ENCODE data around the gene RHBDF2.
"Not testable (repeated sequence)": the region's sequence is repeated elsewhere in the genome, so short reads cannot be mapped to it uniquely, and the experiment has no call there.

RHBDF2 gene

DNA sequence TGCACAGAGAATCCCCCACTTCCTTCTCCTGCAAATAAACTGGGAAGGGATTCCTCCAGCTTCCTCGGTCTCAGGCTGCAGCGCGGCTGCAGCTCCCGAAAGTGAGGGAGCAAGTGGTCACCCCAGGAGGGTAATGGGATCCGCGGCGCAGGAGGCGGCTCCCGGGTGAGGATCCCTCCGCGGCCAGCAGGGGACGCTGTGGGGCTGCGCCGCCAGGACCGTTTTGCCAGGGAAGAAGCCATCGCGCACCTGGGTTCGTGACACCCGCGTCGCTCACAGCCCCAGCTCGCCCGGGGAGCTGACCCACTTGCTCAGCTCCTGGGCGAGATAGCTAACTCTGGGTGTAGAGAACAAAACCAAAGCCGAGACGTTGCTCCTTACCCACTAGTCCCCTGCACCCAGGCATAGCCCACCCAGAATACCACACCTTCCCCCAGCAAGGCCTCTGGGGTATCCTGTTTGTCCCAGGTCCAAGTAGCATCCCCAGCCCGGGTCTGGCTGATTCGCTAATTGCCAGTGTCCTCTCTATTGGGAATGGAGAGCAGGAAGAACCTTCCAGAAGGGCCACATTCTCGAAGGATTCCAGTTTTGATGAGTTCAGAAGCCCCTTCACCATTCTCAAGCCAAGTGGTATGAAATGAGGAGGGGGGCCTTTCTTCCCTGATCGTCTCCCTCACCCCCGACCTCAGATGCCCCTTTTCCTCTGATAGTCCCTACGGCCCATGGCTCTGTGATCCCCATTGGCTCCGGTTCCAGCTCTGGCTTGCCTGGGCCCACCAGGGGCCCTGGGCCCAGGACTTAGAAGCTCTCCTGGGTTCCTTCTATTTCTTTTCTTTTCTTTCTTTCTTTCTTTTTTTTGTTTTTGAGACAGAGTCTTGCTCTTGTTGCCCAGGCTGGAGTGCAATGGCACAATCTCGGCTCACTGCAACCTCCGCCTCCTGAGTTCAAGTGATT lies 22.1 kb upstream of the RHBDF2 start:
- peak; percentile 90 for DNase-seq

DNA sequence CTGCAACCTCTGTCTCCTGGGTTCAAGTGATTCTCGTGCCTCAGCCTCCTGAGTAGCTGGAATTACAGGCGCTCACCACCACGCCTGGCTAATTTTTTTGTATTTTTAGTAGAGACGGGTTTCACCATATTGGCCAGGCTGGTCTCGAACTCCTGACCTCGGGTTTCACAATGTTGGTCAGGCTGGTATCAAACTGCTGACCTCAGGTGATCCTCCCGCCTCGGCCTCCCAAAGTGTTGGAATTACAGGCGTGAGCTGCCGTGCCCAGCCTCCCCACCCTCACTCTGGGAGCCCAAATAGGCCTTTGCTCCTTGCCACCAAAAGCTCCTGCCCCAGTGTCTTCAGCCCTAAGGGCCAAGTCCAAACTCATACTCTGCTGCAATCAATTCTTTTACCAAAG lies 20.5 kb upstream of the RHBDF2 start:
- DNase-seq = not testable (repeated sequence)

DNA sequence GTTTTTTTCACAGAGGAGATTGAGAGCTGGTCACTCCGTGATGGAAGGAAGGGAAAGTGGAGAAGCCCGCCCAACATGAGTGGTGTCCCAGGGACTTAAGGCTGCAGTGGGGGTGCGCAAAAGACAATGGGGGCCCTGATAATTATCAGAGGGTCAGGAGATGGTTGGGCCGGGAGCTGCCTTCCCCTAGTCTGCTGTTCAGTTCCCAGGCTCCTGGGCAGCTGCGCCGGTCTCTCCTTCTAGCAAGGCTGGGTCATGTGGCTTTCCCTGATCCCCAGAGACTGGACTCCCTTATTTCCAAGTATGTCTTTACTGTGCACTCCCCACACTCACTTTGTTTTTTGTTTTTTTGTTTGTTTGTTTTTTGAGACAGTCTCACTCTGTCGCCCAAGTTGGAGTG lies 20.0 kb upstream of the RHBDF2 start:
- no peak for DNase-seq

- DNase-seq = no peak
Observed at GRCh38 chr17:76519048-76519966, 18.1 kb upstream of the RHBDF2 start.

GRCh38 chr17:76517638-76518038 lies 16.4 kb upstream of the RHBDF2 start:
- no peak for DNase-seq

DNA sequence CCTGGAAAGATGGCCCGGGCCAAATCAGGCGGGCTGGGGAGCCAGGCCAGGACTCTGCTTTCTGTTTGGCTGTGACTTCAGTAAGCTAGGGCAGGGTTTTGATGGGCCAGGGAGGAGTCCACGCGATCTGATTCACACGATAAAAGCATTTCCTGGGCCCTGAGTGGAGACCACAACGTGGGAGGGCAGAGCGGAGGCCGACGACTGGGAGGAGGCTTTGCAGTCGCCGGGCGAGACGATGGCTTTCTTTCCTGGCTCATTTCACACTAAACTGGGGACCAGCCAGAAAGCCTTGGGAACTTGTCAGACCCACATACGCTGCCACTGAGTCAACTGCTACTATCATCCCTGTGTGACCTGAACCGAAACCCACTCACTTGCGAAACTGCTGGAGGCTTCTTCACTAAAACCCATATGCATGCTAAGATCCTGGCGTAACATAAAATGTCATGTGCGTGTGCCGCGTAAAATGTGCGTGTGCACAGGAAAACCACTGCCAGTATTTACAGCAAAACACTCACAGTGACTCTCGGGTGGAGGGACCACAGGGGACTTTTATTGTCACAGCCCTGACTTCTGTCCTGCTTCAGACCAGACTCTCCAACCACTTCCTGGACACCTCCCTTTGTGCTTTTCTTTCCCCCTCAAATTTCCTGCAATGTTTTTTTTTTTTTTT lies 14.2 kb upstream of the RHBDF2 start:
- peak; percentile 87 for DNase-seq

- not testable (repeated sequence) for DNase-seq
Observed at GRCh38 chr17:76514355-76514754, 13.1 kb upstream of the RHBDF2 start.

GRCh38 chr17:76513306-76513692 lies 12.1 kb upstream of the RHBDF2 start:
- no peak for DNase-seq

GRCh38 chr17:76512366-76513305 lies 11.4 kb upstream of the RHBDF2 start:
- DNase-seq = no peak

DNA sequence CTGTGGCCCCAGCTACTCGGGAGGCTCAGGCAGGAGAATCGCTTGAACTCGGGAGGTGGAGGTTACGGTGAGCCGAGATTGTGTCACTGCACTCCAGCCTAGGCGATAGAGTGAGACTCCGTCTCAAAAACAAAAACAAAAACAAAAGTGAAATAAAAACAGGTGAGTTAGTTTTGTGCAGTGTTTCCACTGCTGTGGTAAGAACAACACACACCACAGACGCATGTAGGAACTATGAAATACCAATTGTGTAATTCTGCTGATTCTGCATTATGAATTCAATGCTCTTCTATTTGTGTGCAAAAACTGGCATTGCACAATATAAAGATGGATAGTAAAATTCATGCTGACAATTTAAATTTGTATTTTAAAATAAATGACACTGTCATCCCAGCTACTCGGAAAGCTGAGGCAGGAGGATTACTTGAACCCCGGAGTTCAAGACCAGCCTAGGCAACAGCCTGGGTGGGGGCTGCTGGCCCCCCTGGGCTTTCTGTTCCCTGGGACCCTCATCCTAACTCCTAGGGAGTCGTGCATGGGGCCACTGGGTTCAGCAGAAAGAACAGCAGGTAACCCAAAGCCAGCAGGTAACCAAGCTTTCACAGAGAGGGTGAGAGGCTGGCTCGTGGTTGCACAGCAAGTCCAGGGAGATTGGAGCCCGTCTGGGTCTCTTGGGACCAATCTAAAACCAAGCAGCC lies 10.6 kb upstream of the RHBDF2 start:
- DNase-seq = no peak

GRCh38 chr17:76510831-76511244 lies 9.6 kb upstream of the RHBDF2 start:
- DNase-seq = no peak

GRCh38 chr17:76508472-76509063 lies 7.3 kb upstream of the RHBDF2 start:
- not testable (repeated sequence) for DNase-seq

GRCh38 chr17:76506408-76507345 lies 5.5 kb upstream of the RHBDF2 start:
- peak; percentile 91 for DNase-seq

- DNase-seq = no peak
Observed at GRCh38 chr17:76504117-76504516, 2.9 kb upstream of the RHBDF2 start.

DNA sequence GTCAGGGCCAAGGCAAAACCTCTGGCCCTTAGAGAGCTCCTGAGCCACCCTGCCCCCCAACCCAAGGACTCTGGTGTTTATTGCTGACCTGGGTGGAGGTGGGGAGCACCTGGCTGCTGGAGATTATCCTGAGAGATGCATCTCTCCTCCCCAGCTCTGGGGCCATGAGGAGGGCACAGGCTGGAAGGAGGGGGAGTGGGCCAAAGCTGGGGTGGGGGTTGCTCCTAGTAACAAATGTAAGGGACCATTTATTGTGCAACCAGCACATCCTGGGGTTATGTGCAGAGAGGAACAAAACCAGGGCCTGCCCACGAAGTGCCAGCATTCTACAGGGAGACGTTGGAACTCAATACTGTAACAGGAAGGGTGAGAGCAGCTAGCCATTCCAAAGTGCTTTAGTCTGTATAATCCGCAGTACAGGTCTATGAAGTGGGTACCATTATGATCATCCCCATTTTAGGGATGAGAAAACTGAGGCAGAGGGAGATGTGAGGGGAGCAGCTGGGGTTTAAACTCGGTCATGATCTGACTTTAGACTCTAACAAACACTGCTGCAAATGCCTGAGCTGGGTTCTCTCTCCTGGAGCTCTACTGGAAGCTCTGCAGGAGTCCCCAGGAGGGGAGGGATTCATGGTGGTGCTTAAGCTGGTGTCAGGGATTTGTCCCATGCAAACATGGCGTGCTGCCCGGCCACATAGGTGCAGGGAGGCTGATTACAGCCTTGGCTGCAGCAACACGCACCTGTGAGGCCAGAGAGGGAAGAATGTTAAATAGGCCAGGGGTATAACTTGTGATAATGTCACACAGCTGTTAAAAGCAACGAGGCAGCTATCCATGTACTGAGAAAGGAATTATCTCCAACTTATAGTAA lies 1.4 kb upstream of the RHBDF2 start:
- no peak for DNase-seq

DNA sequence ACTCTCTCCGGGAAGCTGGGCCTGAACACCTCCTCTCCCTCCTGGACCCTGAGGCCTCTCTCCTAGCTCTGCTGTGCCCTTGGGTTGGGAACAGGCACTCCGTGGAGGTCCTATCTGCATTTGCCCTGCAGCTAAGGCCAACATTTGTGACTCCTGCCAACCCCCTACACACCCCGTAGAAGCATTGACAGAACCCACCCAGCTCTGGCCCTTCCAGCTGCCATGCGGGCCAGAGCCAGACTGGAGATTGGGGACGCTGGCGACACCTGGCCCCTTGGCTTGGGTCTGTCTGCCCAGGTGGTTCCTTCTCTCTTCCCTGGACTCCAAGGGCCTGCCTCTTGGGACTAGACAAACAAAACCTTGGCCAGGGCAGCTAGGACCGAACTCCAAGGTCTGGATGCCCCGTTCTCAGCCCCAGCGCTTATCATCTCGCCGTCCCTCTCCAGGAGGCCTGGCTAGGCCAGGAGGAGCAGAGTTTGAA lies 644 bp upstream of the RHBDF2 start:
- no peak for DNase-seq

GRCh38 chr17:76500747-76501017 lies 541 bp downstream of the RHBDF2 start:
- no peak for DNase-seq

- no peak for DNase-seq
Observed at GRCh38 chr17:76500074-76500746, 1.0 kb downstream of the RHBDF2 start.
